ENCODE measurements around the gene FRMPD1. TPM values are rescaled to one million over a fixed set of nuclear protein-coding genes. Genes with fewer than 3 reads are reported as not detected.

Gene FRMPD1
- total RNA-seq, 1 experiment from 2014 or later = not detected

DNA sequence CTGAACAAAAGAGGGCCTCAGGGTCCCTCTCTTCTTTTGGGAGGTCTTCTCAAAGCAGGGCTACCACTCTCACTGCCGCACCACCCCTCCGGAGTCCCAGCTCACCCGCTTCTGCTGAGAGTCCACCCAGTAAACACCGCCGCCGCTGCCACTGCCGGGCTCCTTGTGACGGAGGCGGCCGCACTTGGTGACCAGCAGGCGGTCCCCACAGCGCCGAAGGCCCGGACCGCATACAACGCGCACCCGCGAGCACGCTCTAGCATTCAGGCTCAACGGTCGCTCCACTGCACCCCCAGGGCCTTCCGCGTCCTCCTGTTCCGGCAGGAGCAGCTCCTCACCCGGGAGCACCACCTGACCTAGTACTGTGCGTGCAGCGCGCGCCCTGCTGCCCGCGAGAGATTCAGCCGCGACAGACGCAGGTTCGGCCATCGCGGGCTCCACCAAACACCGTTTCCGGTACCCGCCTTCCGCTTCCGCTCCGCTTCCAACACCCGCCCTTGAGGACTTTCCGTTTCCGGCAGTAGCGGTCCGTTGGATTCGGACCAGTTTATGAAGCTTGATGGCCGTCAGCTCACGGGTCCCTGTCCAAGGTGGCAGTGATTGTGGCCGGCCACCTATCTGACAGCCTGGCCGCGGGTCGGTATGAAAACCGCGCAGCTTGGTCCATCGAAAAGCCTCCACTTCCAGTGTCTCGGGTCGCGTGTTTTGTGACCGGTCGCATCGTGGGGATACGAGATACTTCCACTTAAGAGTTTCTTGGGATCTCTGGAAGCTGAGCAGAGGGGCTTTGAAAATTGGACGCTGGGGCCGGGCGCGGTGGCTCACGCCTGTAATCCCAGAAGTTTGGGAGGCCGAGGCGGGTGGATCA is 134.1 kb downstream of the FRMPD1 start, which contains the start of gene EXOSC3:
TSS of gene EXOSC3 (minus strand) at position 449 of the 868 bp plus-strand sequence. CDS start at position 429, 20 bp downstream.
- Mint-ChIP-seq H3K36me3 (ENCODE audit: insufficient read depth, unreplicated experiment) (peaks cover 20% of the 10 kb centered on the region), H3K4me3 (ENCODE audit: low read depth, unreplicated experiment) (peak within 1 kb of the TSS; percentile 88), H3K27me3 (ENCODE audit: unreplicated experiment) (no peaks in the 10 kb centered on the region), H3K9me3 (ENCODE audit: low read depth, unreplicated experiment) (no peaks in the 10 kb centered on the region), H3K27ac (ENCODE audit: unreplicated experiment) (peak within 1 kb of the TSS; percentile 83), H3K4me1 (ENCODE audit: low read depth, unreplicated experiment) (peaks cover 8% of the 10 kb centered on the region)
- CTCF ChIA-PET = no interaction called here
- peak; percentile 64 for DNase-seq
- no peak for TF ChIP-seq CTCF (IDR thresholded peaks at IDR 0.05; ENCODE audit: unreplicated experiment)
- intact Hi-C loops (cut with micrococcal nuclease; ENCODE audit: unreplicated experiment) = no loop called here
- BruUV-seq (replicated peaks) = no TSS peak

GRCh38 chr9:37787059-37787458 is 136.3 kb downstream of the FRMPD1 start:
- Mint-ChIP-seq H3K36me3 (ENCODE audit: insufficient read depth, unreplicated experiment) (peaks cover 20% of the 10 kb centered on the region), H3K27me3 (ENCODE audit: unreplicated experiment) (no peaks in the 10 kb centered on the region), H3K4me3 (ENCODE audit: low read depth, unreplicated experiment) (no peak overlapping the region), H3K9me3 (ENCODE audit: low read depth, unreplicated experiment) (no peaks in the 10 kb centered on the region), H3K27ac (ENCODE audit: unreplicated experiment) (no peak overlapping the region), H3K4me1 (ENCODE audit: low read depth, unreplicated experiment) (peaks cover 8% of the 10 kb centered on the region)
- BruUV-seq (replicated peaks) = no TSS peak
- no peak for DNase-seq
- TF ChIP-seq CTCF (IDR thresholded peaks at IDR 0.05; ENCODE audit: unreplicated experiment) = no peak
- intact Hi-C loops (cut with micrococcal nuclease; ENCODE audit: unreplicated experiment) = no loop called here
- CTCF ChIA-PET = no interaction called here

- intact Hi-C loops (cut with micrococcal nuclease; ENCODE audit: unreplicated experiment) = no loop called here
- peaks cover 13% of the 10 kb centered on the region for H3K36me3 Mint-ChIP-seq (ENCODE audit: insufficient read depth, unreplicated experiment)
- CTCF ChIA-PET = no interaction called here
- DNase-seq = no peak
- no peak for TF ChIP-seq CTCF (IDR thresholded peaks at IDR 0.05; ENCODE audit: unreplicated experiment)
- H3K27me3 Mint-ChIP-seq (ENCODE audit: unreplicated experiment) = no peaks in the 10 kb centered on the region
- H3K27ac Mint-ChIP-seq (ENCODE audit: unreplicated experiment) = no peak overlapping the region
- H3K9me3 Mint-ChIP-seq (ENCODE audit: low read depth, unreplicated experiment) = no peaks in the 10 kb centered on the region
- H3K4me3 Mint-ChIP-seq (ENCODE audit: low read depth, unreplicated experiment) = no peak overlapping the region
- no TSS peak for BruUV-seq (replicated peaks)
- peaks cover under 1% of the 10 kb centered on the region for H3K4me1 Mint-ChIP-seq (ENCODE audit: low read depth, unreplicated experiment)
Measured at GRCh38 chr9:37788332-37788731, 137.6 kb downstream of the FRMPD1 start.

- intact Hi-C loops (cut with micrococcal nuclease; ENCODE audit: unreplicated experiment) = no loop called here
- H3K4me3 Mint-ChIP-seq (ENCODE audit: low read depth, unreplicated experiment) = no peak overlapping the region
- H3K9me3 Mint-ChIP-seq (ENCODE audit: low read depth, unreplicated experiment) = no peaks in the 10 kb centered on the region
- no peaks in the 10 kb centered on the region for H3K4me1 Mint-ChIP-seq (ENCODE audit: low read depth, unreplicated experiment)
- no peak for TF ChIP-seq CTCF (IDR thresholded peaks at IDR 0.05; ENCODE audit: unreplicated experiment)
- H3K27me3 Mint-ChIP-seq (ENCODE audit: unreplicated experiment) = no peaks in the 10 kb centered on the region
- H3K27ac Mint-ChIP-seq (ENCODE audit: unreplicated experiment) = no peak overlapping the region
- no peak for DNase-seq
- CTCF ChIA-PET = interaction anchor here (0.5 kb wide), 1 partner anchor 473 kb away, joined by 3 read pairs; no protein-coding TSS in a partner anchor
- no TSS peak for BruUV-seq (replicated peaks)
- H3K36me3 Mint-ChIP-seq (ENCODE audit: insufficient read depth, unreplicated experiment) = peaks cover 4% of the 10 kb centered on the region
Measured at GRCh38 chr9:37790096-37790495, 139.3 kb downstream of the FRMPD1 start.

Data from Calu3 (cell line).